Suprapubic skin (tissue), 4 donors: ENCODE measurements around the gene ARHGAP27. TPM values are rescaled to one million over a fixed set of nuclear protein-coding genes. Genes with fewer than 3 reads are reported as not detected.
A peak's percentile ranks its signal among the peaks of the same experiment; 100 is the strongest.

Experiments
- DNase-seq, 2 donors: peaks; one replicate each; pipeline ENCODE4 v3.0.0-alpha.2; 2019; ENCODE audit warnings: low spot score in 2 of 2
- H3K27ac ChIP-seq: fragments of 200-600 bp; sonication (generic); one replicate; pipeline ENCODE4 v1.5.1; 2019
- H3K27me3 ChIP-seq: fragments of 200-600 bp; sonication (generic); one replicate; pipeline ENCODE4 v1.5.1; 2019
- H3K36me3 ChIP-seq: fragments of 200-600 bp; sonication (generic); one replicate; pipeline ENCODE4 v1.5.1; 2019
- H3K4me1 ChIP-seq: fragments of 200-600 bp; sonication (generic); one replicate; pipeline ENCODE4 v1.5.1; 2019
- H3K4me3 ChIP-seq: fragments of 200-600 bp; sonication (generic); one replicate; pipeline ENCODE4 v1.5.1; 2019; ENCODE audit warnings: mild to moderate bottlenecking
- H3K9me3 ChIP-seq: fragments of 200-600 bp; sonication (generic); one replicate; pipeline ENCODE4 v1.5.1; 2019
- CTCF ChIP-seq, 2 donors: fragments of 200-600 bp in 1 of 2; fragments of 450-650 bp in 1 of 2; sonication (generic) in 1 of 2; IDR thresholded peaks; one replicate each; pipeline ENCODE4 v1.5.1; 2016 to 2019; ENCODE audit warnings: antibody characterized with exemption in 2 of 2, mild to moderate bottlenecking in 1 of 2, moderate library complexity in 1 of 2
- EP300 ChIP-seq: sonication (generic); formaldehyde crosslinking; IDR thresholded peaks from one replicate; pipeline ENCODE4 v1.6.1; 2017; ENCODE audit warnings: antibody characterized with exemption
- POLR2A ChIP-seq, 2 donors: fragments of 450-650 bp; IDR thresholded peaks; one replicate each; pipeline ENCODE4 v1.6.1; 2017; ENCODE audit warnings: antibody characterized with exemption in 2 of 2, mild to moderate bottlenecking in 2 of 2, moderate library complexity in 2 of 2
- POLR2AphosphoS5 ChIP-seq, 3 donors: sonication (generic); formaldehyde crosslinking; IDR thresholded peaks; one replicate each; pipeline ENCODE4 v1.6.1; 2017; ENCODE audit warnings: antibody characterized with exemption in 3 of 3
- WGBS: methylation state at CpG from one replicate; pipeline ENCODE4 v1.1.5; 2018; 5-methylcytosine and 5-hydroxymethylcytosine counted together
- total RNA-seq, 4 donors: library from RNA; depleted of rRNA; stranded (reverse); fragments of >200 nt; gene quantifications; one replicate each; pipeline ENCODE4 v1.1.0, GENCODE V29; 2016

ARHGAP27 gene
- total RNA-seq, 4 donors from 2014 or later = 54.4 to 93.6 (median 71.3) TPM

- DNase-seq = peak in 1 of 2 donors; percentile 86
- peaks cover 53% of the 10 kb centered on the region for H3K36me3 ChIP-seq
- H3K4me3 ChIP-seq = peak overlapping the region; percentile 11
- 30% methylated on average over 24 of the region's 30 CpGs for WGBS
- H3K27me3 ChIP-seq = no peaks in the 10 kb centered on the region
- H3K27ac ChIP-seq = no peak overlapping the region
- H3K9me3 ChIP-seq = no peaks in the 10 kb centered on the region
- TF ChIP-seq POLR2A (IDR thresholded peaks at IDR 0.05) = no peak
- TF ChIP-seq CTCF (IDR thresholded peaks at IDR 0.05) = peak; percentile 42 to 45
- H3K4me1 ChIP-seq = peaks cover 5% of the 10 kb centered on the region
Measured at GRCh38 chr17:45394913-45395568, 37.6 kb downstream of the ARHGAP27 start.

GRCh38 chr17:45394564-45394912 is 38.1 kb downstream of the ARHGAP27 start:
- no peak overlapping the region for H3K4me3 ChIP-seq
- peaks cover 48% of the 10 kb centered on the region for H3K36me3 ChIP-seq
- peaks cover 5% of the 10 kb centered on the region for H3K4me1 ChIP-seq
- DNase-seq = no peak
- H3K27ac ChIP-seq = no peak overlapping the region
- TF ChIP-seq POLR2AphosphoS5 (IDR thresholded peaks at IDR 0.05) (no peak), POLR2A (IDR thresholded peaks at IDR 0.05) (no peak), EP300 (no peak), CTCF (IDR thresholded peaks at IDR 0.05) (no peak)
- no peaks in the 10 kb centered on the region for H3K9me3 ChIP-seq
- WGBS = 40% methylated on average over 1 of the region's 4 CpGs
- H3K27me3 ChIP-seq = no peaks in the 10 kb centered on the region

GRCh38 chr17:45394091-45394490 is 38.6 kb downstream of the ARHGAP27 start:
- 72% methylated on average over 6 of the region's 6 CpGs for WGBS

GRCh38 chr17:45393411-45393810 is 39.3 kb downstream of the ARHGAP27 start:
- WGBS = 98% methylated on average over 5 of the region's 5 CpGs
- Histone ChIP-seq H3K36me3 (peaks cover 36% of the 10 kb centered on the region), H3K27ac (no peak overlapping the region), H3K4me3 (no peak overlapping the region), H3K4me1 (peaks cover 5% of the 10 kb centered on the region), H3K27me3 (no peaks in the 10 kb centered on the region), H3K9me3 (no peaks in the 10 kb centered on the region)
- TF ChIP-seq POLR2AphosphoS5 (IDR thresholded peaks at IDR 0.05) = no peak
- no peak for TF ChIP-seq EP300
- no peak for TF ChIP-seq CTCF (IDR thresholded peaks at IDR 0.05)
- no peak for TF ChIP-seq POLR2A (IDR thresholded peaks at IDR 0.05)
- DNase-seq = no peak

More at GRCh38 chr17:45394091-45394490, 38.6 kb downstream of the ARHGAP27 start:
- no peak for TF ChIP-seq EP300
- TF ChIP-seq CTCF (IDR thresholded peaks at IDR 0.05) = no peak
- TF ChIP-seq POLR2AphosphoS5 (IDR thresholded peaks at IDR 0.05) = no peak
- no peak for TF ChIP-seq POLR2A (IDR thresholded peaks at IDR 0.05)
- no peak for DNase-seq
- H3K27ac ChIP-seq = no peak overlapping the region
- peaks cover 43% of the 10 kb centered on the region for H3K36me3 ChIP-seq
- no peaks in the 10 kb centered on the region for H3K9me3 ChIP-seq
- no peak overlapping the region for H3K4me3 ChIP-seq
- H3K27me3 ChIP-seq = no peaks in the 10 kb centered on the region
- H3K4me1 ChIP-seq = peaks cover 5% of the 10 kb centered on the region

GRCh38 chr17:45391918-45392317 is 40.8 kb downstream of the ARHGAP27 start:
- no peak for DNase-seq
- no peak overlapping the region for H3K4me3 ChIP-seq
- 98% methylated on average over 2 of the region's 2 CpGs for WGBS
- H3K36me3 ChIP-seq = peaks cover 21% of the 10 kb centered on the region
- peaks cover 5% of the 10 kb centered on the region for H3K4me1 ChIP-seq
- TF ChIP-seq POLR2AphosphoS5 (IDR thresholded peaks at IDR 0.05) = no peak
- TF ChIP-seq POLR2A (IDR thresholded peaks at IDR 0.05) = no peak
- TF ChIP-seq EP300 = no peak
- no peak for TF ChIP-seq CTCF (IDR thresholded peaks at IDR 0.05)
- H3K27me3 ChIP-seq = no peaks in the 10 kb centered on the region
- H3K9me3 ChIP-seq = no peaks in the 10 kb centered on the region
- no peak overlapping the region for H3K27ac ChIP-seq
